K562 (cell line): Measurements from ENCODE around the gene ITPR2. TPM values are rescaled to one million over a fixed set of nuclear protein-coding genes. Genes with fewer than 3 reads are reported as not detected.

ENCODE experiments used
- CTCF ChIP-seq, 3 experiments: IDR thresholded peaks in 2 of 3; conservative IDR thresholded peaks in 1 of 3; 2 replicates each; pipeline ENCODE4 v1.5.1; 2011 to 2012; ENCODE audit warnings: low read length in 3 of 3, mild to moderate bottlenecking in 3 of 3, control low read depth in 2 of 3, improper control_type of control experiment in 1 of 3, inconsistent platforms in 1 of 3, low read depth in 1 of 3, mixed read lengths in 1 of 3, moderate library complexity in 1 of 3; ENCODE audit not compliant: insufficient read depth in 2 of 3
- DEAF1 ChIP-seq: fragments of 450-650 bp; formaldehyde crosslinking; IDR thresholded peaks from 2 replicates; pipeline ENCODE4 v1.4.0; 2020; ENCODE audit warnings: mild to moderate bottlenecking, moderate library complexity
- DMBX1 ChIP-seq: fragments of 250-450 bp; sonication (Bioruptor Pico); IDR thresholded peaks from 2 replicates; pipeline ENCODE4 v1.8.0; 2022; ENCODE audit warnings: inconsistent platforms, mild to moderate bottlenecking, moderate library complexity, borderline replicate concordance
- MAZ ChIP-seq, 2 experiments: fragments of 450-650 bp in 1 of 2; sonication (generic) in 1 of 2; formaldehyde crosslinking; IDR thresholded peaks in 1 of 2; conservative IDR thresholded peaks in 1 of 2; 2 replicates each; pipeline versions ENCODE4 v1.4.0 to v1.5.0; 2020; ENCODE audit warnings: mild to moderate bottlenecking in 1 of 2, missing genetic modification reagents in 1 of 2
- RAD21 ChIP-seq, 2 experiments: fragments of 250-450 bp in 1 of 2; fragments of 450-650 bp in 1 of 2; sonication (Bioruptor Pico) in 1 of 2; formaldehyde crosslinking in 1 of 2; IDR thresholded peaks in 1 of 2; conservative IDR thresholded peaks in 1 of 2; 2 replicates each; pipeline versions ENCODE4 v1.4.0 to v1.8.0; 2020 to 2022; ENCODE audit warnings: mild to moderate bottlenecking in 2 of 2, moderate library complexity in 1 of 2
- REST ChIP-seq, 2 experiments: fragments of 450-650 bp; formaldehyde crosslinking in 1 of 2; IDR thresholded peaks; 2 replicates each; pipeline versions ENCODE4 v1.4.0 to v1.6.1; 2014 to 2020; ENCODE audit warnings: mild to moderate bottlenecking in 2 of 2, borderline replicate concordance in 1 of 2, low read depth in 1 of 2
- ZNF77 ChIP-seq: fragments of 250-450 bp; sonication (Bioruptor Pico); IDR thresholded peaks from 2 replicates; pipeline ENCODE4 v1.5.0; 2020
- polyA plus RNA-seq, 8 experiments: library from polyadenylated mRNA; depleted of rRNA in 4 of 8; stranded (reverse) in 5 of 8; unstranded in 3 of 8; fragments of >200 nt; fragmentation: Nextera tagmentation in 2 of 8; fragmentation: Illumina TruSeq in 1 of 8; extraction: Ambion mirVana in 2 of 8; extraction: Trizol in 1 of 8; gene quantifications; 2 replicates each; pipeline versions ENCODE4 v1.2.1 to v1.2.3, GENCODE V29; 2011 to 2014; ENCODE audit warnings: inconsistent platforms in 1 of 8, missing spikeins in 1 of 8
- total RNA-seq, 7 experiments: library from RNA; depleted of rRNA in 6 of 7; stranded (reverse); fragments of >200 nt in 6 of 7; fragmentation: Illumina TruSeq in 2 of 7; extraction: Trizol in 2 of 7; gene quantifications; 2 replicates each; pipeline versions ENCODE4 v1.2.1 to v1.2.3, GENCODE V29; 2011 to 2021; ENCODE audit warnings: low replicate concordance in 1 of 7

The ITPR2 gene
- total and polyA plus RNA-seq, 9 of the 15 experiments (the other 6 are each of a cell fraction or from before 2014, with no cell fraction given): 0.21 to 3.3 (median 0.95) TPM

GRCh38 chr12:26629864-26630263 is 203.1 kb downstream of the ITPR2 start (continued):
- TF ChIP-seq CTCF (IDR thresholded peaks at IDR 0.05 in 2 of 3, conservative IDR thresholded peaks at IDR 0.05 in 1 of 3; ENCODE audit: insufficient read depth in 2 of 3, low read depth in 1 of 3, low read length in 3 of 3) (peak in 2 of 3 experiments; percentile 23 to 54; a peak in 2 of 6 replicates), ZNF77 (CRISPR knock-in tag) (no peak), RAD21 (CRISPR knock-in tag; conservative IDR thresholded peaks at IDR 0.05 in 1 of 2, IDR thresholded peaks at IDR 0.05 in 1 of 2) (peak; percentile 64 to 73), DEAF1 (CRISPR knock-in tag) (peak; percentile 64), MAZ (CRISPR knock-in tag; conservative IDR thresholded peaks at IDR 0.05 in 1 of 2, IDR thresholded peaks at IDR 0.05 in 1 of 2) (0 out of 4 replicates have a peak, but pooled peaks of 1 of the 2 experiments have one; percentile 30), DMBX1 (CRISPR knock-in tag) (no peak), REST (IDR thresholded peaks at IDR 0.05; ENCODE audit: borderline replicate concordance) (peak; percentile 56), REST (CRISPR knock-in tag; IDR thresholded peaks at IDR 0.05; ENCODE audit: low read depth) (no peak)
